GM12892 (cell line): ENCODE measurements around the gene RASGRP1.
A peak's percentile ranks its signal among the peaks of the same experiment; 100 is the strongest.

ENCODE experiments used
- DNase-seq: peaks from one replicate; pipeline ENCODE4 v3.0.0; 2011; ENCODE audit not compliant: insufficient read length
- FAIRE-seq: peaks from 2 replicates; lab custom pipeline; 2011; peaks lifted over from hg19 to GRCh38; lab: Jason Lieb, UNC
- POLR2A ChIP-seq: IDR thresholded peaks from 2 replicates; pipeline ENCODE4 v1.6.1; 2011; ENCODE audit warnings: low read depth, low read length, control low read depth
- POLR2AphosphoS5 ChIP-seq: IDR thresholded peaks from 2 replicates; pipeline ENCODE4 v1.6.1; 2011; ENCODE audit warnings: low read depth, low read length, control low read depth
- TAF1 ChIP-seq: IDR thresholded peaks from 2 replicates; pipeline ENCODE4 v1.6.1; 2011; ENCODE audit warnings: low read depth, mild to moderate bottlenecking, control low read depth, low read length, borderline replicate concordance

RASGRP1 gene

DNA sequence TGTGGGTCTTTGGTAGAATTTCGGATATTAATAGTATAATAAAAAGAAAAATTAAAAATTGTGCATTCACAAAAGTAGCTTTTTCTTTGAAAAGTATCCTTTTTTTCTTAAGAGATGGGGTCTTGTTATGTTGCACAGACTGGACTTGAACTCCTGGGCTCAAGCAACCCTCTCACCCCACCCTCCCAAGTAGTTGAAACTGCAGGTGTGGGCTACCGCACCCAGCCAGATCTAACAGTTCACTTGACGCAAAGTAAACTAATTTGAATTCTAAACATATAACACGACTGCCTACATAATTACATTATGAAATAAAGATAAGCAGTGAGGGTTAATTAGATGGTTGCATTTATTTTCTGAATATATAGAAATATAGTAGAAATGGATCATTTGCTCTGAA, 99.9 kb downstream of the RASGRP1 start:
- no peak for TF ChIP-seq TAF1
- no peak for TF ChIP-seq POLR2A
- TF ChIP-seq POLR2AphosphoS5, result no peak
- DNase-seq (no peak), FAIRE-seq (no peak)

DNA sequence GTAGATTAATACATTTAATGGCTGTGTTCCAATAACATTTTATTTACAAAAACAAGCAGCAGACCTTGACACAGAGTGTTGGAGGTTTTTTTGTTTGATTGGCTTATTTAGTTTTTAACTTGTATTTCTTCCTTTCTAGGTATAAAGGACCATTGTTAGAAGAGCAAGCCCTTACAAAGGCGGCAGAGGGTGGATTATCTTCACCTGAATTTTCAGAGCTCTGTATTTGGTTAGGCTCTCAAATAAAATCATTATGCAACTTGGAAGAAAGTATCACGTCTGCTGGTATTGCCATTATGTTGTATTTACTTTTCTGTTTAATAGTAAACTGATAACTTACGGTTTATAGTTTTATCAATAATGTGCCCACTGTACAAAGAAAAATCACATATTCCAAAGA, 100.7 kb downstream of the RASGRP1 start:
- DNase-seq, result no peak
- no peak for FAIRE-seq
- no peak for TF ChIP-seq POLR2AphosphoS5
- no peak for TF ChIP-seq POLR2A
- no peak for TF ChIP-seq TAF1

DNA sequence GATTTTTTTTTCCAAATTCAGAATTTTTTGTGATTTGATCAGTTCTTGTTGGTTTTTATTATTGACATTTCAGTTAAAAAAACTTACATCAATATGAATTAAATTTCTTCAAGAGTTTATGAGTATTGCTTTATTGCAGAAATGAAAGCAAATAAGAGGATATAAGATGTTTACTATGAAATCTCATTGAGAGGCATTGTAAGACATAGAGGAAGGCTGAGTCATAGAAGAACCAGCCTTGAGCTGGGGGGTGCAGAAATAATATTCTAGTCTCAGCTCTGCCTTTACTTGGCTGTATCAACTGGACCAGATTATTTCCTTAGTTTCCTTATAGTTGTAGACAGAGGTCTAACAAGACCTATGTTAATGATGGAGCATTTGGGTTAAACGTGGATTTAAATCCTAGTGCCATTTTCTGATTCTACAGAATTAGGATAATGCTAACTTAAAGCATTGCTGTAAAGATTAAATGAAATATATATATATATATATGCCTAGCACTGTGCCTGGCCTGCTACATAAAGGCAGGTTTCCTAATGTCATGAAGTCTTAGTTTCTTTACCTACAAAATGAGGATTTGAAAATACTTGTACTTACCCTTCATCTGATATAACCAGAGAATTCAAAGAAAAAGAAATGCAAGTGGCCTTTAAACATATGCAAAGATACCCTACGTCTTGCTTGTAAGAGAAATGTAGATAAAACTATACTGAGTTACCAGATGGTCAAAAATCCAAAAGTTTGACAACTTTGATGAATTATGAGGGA, 103.4 kb downstream of the RASGRP1 start:
- DNase-seq (no peak), FAIRE-seq (no peak)
- no peak for TF ChIP-seq POLR2A

DNA sequence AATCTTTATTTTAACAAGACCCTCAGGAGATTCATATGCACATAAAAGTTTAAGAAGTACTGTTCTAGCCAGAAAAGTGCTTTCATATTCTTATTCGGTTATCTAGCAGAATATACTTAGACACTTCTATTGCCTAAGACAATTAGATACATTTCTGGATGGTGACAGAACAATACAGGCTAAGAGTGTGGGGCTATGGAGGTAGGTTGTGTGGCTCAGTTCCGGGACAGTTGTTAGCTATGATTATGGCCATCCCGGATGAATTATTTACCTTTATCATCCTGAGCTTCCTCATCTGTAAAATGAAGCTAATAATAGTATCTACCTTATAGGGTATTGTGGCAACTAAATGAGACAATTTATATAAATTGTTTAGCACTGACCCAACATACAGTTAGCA, 104.1 kb downstream of the RASGRP1 start:
- TF ChIP-seq POLR2AphosphoS5 (no peak), TAF1 (no peak)
- DNase-seq (no peak), FAIRE-seq (no peak)

DNA sequence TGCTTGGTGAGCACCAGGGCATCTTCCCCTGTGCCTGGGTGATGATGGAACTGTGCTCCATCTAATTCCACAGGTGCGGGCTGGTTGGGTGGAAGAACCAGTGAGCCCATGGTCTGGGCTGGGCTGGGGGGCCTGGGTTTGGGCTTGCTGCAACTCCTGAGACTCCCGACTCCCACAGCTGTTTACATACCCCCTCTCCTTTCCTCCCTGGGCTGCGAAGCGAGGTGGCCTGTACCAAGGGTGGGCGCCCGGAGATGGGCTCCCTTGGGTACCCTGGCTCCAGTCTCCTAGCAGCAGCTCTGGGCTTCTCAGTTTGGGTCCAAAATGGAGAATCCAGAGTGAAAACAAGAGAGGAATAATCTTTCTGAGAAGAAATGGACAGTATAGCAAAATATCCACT, 105.1 kb downstream of the RASGRP1 start:
- no peak for TF ChIP-seq POLR2A
- TF ChIP-seq TAF1, result no peak
- no peak for TF ChIP-seq POLR2AphosphoS5

DNA sequence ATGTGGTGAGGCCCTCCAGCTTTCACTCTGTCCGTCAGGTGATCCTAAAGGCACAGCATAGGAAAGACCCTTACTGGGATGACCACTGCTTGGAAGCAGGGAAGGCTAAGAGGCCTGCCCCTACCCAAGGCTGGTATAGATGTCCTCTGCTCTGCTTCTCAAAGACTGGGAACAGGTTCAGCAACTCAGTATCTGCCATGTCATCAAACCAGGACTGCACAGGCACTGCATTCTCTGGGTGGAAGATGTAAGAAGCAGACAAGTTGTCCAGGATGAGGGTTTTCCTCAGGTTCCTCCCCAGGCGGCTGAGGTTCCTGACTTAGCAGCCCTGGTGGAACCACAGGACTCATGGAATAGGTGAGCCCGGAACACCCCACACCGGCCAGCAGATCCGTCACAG, 106.0 kb downstream of the RASGRP1 start:
- TF ChIP-seq POLR2AphosphoS5 (no peak), TAF1 (no peak), POLR2A (no peak)
- FAIRE-seq, result no peak
- no peak for DNase-seq

More for the DNA sequence above, 105.1 kb downstream of the RASGRP1 start:
- no peak for FAIRE-seq
- no peak for DNase-seq

- FAIRE-seq, result no peak
- TF ChIP-seq TAF1 (no peak), POLR2AphosphoS5 (no peak), POLR2A (no peak)
These were observed 109.5 kb downstream of the RASGRP1 start for GRCh38 chr15:38455092-38455491.

GRCh38 chr15:38454696-38455090, 109.9 kb downstream of the RASGRP1 start:
- no peak for DNase-seq
- peak; percentile 17 for FAIRE-seq
- no peak for TF ChIP-seq POLR2A
- no peak for TF ChIP-seq POLR2AphosphoS5
- TF ChIP-seq TAF1, result no peak

More at GRCh38 chr15:38455092-38455491, 109.5 kb downstream of the RASGRP1 start:
- DNase-seq, result no peak

- DNase-seq, result peak; percentile 63
- TF ChIP-seq POLR2A (peak; percentile 92), TAF1 (peak; percentile 94), POLR2AphosphoS5 (peak; percentile 91)
- peak; percentile 77 for FAIRE-seq
These were observed 110.5 kb downstream of the RASGRP1 start, which contains the start of gene FAM98B for GRCh38 chr15:38453971-38454695. Gene FAM98B (plus strand): TSS chr15:38454127. CDS start chr15:38454162, 35 bp downstream.

DNA sequence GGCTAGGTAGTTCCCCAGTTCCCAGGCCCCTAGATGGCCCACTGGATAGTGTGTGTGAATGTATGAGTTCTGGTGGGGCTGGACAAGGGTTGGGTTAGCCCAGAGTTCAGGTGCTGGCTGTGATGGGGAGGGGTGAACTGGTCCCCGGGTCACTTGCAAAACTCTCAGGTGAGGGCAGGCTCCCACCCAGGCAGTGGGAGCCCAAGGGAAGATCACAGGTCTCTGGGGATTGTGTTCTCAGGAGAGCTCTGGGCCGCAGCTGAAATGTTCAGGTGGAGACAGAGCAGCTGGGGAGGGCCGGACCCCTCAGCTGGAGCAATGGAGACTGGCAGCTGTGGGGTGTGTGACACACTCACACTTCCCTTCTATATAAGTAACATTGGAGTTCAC, 123.5 kb downstream of the RASGRP1 start:
- TF ChIP-seq TAF1, result no peak
- TF ChIP-seq POLR2AphosphoS5, result no peak
- no peak for TF ChIP-seq POLR2A
- DNase-seq (no peak), FAIRE-seq (no peak)

- peak; percentile 93 for FAIRE-seq
- DNase-seq, result no peak
- no peak for TF ChIP-seq TAF1
- TF ChIP-seq POLR2AphosphoS5, result no peak
- TF ChIP-seq POLR2A, result no peak
These were observed 124.1 kb downstream of the RASGRP1 start for GRCh38 chr15:38440353-38441129.
